ENCODE results near the gene EREG.
A peak's percentile ranks its signal among the peaks of the same experiment; 100 is the strongest.

EREG gene

GRCh38 chr4:74364652-74365491 is at the start of gene EREG:
TSS of gene EREG (plus strand) at chr4:74365145. CDS start at chr4:74365309, 164 bp downstream.
- H3K4me1 Mint-ChIP-seq, result peaks cover 22% of the 10 kb centered on the region
- H3K9me3 Mint-ChIP-seq, result no peaks in the 10 kb centered on the region
- no peak within 1 kb of the TSS for H3K27ac Mint-ChIP-seq
- H3K36me3 Mint-ChIP-seq, result no peaks in the 10 kb centered on the region
- H3K4me3 Mint-ChIP-seq, result peak within 1 kb of the TSS; percentile 75
- peaks cover 40% of the 10 kb centered on the region for H3K27me3 Mint-ChIP-seq

- no peaks in the 10 kb centered on the region for H3K4me1 Mint-ChIP-seq
- no peaks in the 10 kb centered on the region for H3K9me3 Mint-ChIP-seq
- H3K27ac Mint-ChIP-seq, result no peak overlapping the region
- H3K27me3 Mint-ChIP-seq, result no peaks in the 10 kb centered on the region
- no peak overlapping the region for H3K4me3 Mint-ChIP-seq
- no peaks in the 10 kb centered on the region for H3K36me3 Mint-ChIP-seq
Observed at GRCh38 chr4:74315376-74315775, 49.6 kb upstream of the EREG start.

- no peaks in the 10 kb centered on the region for H3K4me1 Mint-ChIP-seq
- H3K9me3 Mint-ChIP-seq, result no peaks in the 10 kb centered on the region
- no peak overlapping the region for H3K27ac Mint-ChIP-seq
- H3K36me3 Mint-ChIP-seq, result no peaks in the 10 kb centered on the region
- H3K4me3 Mint-ChIP-seq, result no peak overlapping the region
- no peaks in the 10 kb centered on the region for H3K27me3 Mint-ChIP-seq
Observed at GRCh38 chr4:74316397-74316796, 48.5 kb upstream of the EREG start.

GRCh38 chr4:74317616-74318246 is 47.2 kb upstream of the EREG start:
- Mint-ChIP-seq H3K36me3 (no peaks in the 10 kb centered on the region), H3K4me1 (no peaks in the 10 kb centered on the region), H3K27me3 (no peaks in the 10 kb centered on the region), H3K27ac (no peak overlapping the region), H3K4me3 (no peak overlapping the region), H3K9me3 (no peaks in the 10 kb centered on the region)

GRCh38 chr4:74318276-74318675 is 46.7 kb upstream of the EREG start:
- H3K27me3 Mint-ChIP-seq, result no peaks in the 10 kb centered on the region
- H3K9me3 Mint-ChIP-seq, result no peaks in the 10 kb centered on the region
- H3K4me3 Mint-ChIP-seq, result no peak overlapping the region
- no peaks in the 10 kb centered on the region for H3K36me3 Mint-ChIP-seq
- H3K4me1 Mint-ChIP-seq, result no peaks in the 10 kb centered on the region
- H3K27ac Mint-ChIP-seq, result no peak overlapping the region

- Mint-ChIP-seq H3K27ac (no peak overlapping the region), H3K36me3 (no peaks in the 10 kb centered on the region), H3K27me3 (peaks cover 4% of the 10 kb centered on the region), H3K4me3 (no peak overlapping the region), H3K4me1 (no peaks in the 10 kb centered on the region), H3K9me3 (no peaks in the 10 kb centered on the region)
Observed at GRCh38 chr4:74319470-74319869, 45.5 kb upstream of the EREG start.

GRCh38 chr4:74320559-74321118 is 44.3 kb upstream of the EREG start:
- Mint-ChIP-seq H3K9me3 (no peaks in the 10 kb centered on the region), H3K4me3 (no peak overlapping the region), H3K27ac (no peak overlapping the region), H3K27me3 (peaks cover 4% of the 10 kb centered on the region), H3K36me3 (no peaks in the 10 kb centered on the region), H3K4me1 (no peaks in the 10 kb centered on the region)

- Mint-ChIP-seq H3K4me3 (no peak overlapping the region), H3K9me3 (no peaks in the 10 kb centered on the region), H3K27ac (no peak overlapping the region), H3K27me3 (peaks cover 4% of the 10 kb centered on the region), H3K4me1 (no peaks in the 10 kb centered on the region), H3K36me3 (no peaks in the 10 kb centered on the region)
Observed at GRCh38 chr4:74322301-74322700, 42.6 kb upstream of the EREG start.

- Mint-ChIP-seq H3K4me1 (no peaks in the 10 kb centered on the region), H3K27me3 (peaks cover 8% of the 10 kb centered on the region), H3K4me3 (no peak overlapping the region), H3K27ac (no peak overlapping the region), H3K36me3 (no peaks in the 10 kb centered on the region), H3K9me3 (no peaks in the 10 kb centered on the region)
Observed at GRCh38 chr4:74323663-74324062, 41.3 kb upstream of the EREG start.

- H3K4me1 Mint-ChIP-seq, result no peaks in the 10 kb centered on the region
- no peak overlapping the region for H3K27ac Mint-ChIP-seq
- H3K9me3 Mint-ChIP-seq, result no peaks in the 10 kb centered on the region
- peaks cover 10% of the 10 kb centered on the region for H3K27me3 Mint-ChIP-seq
- no peaks in the 10 kb centered on the region for H3K36me3 Mint-ChIP-seq
- H3K4me3 Mint-ChIP-seq, result no peak overlapping the region
Observed at GRCh38 chr4:74324262-74324661, 40.7 kb upstream of the EREG start.

- Mint-ChIP-seq H3K4me3 (no peak overlapping the region), H3K36me3 (no peaks in the 10 kb centered on the region), H3K27ac (no peak overlapping the region), H3K4me1 (no peaks in the 10 kb centered on the region), H3K9me3 (no peaks in the 10 kb centered on the region), H3K27me3 (peaks cover 10% of the 10 kb centered on the region)
Observed at GRCh38 chr4:74325886-74326285, 39.1 kb upstream of the EREG start.

- Mint-ChIP-seq H3K27me3 (peaks cover 11% of the 10 kb centered on the region), H3K9me3 (no peaks in the 10 kb centered on the region), H3K4me1 (no peaks in the 10 kb centered on the region), H3K4me3 (no peak overlapping the region), H3K27ac (no peak overlapping the region), H3K36me3 (no peaks in the 10 kb centered on the region)
Observed at GRCh38 chr4:74327762-74328161, 37.2 kb upstream of the EREG start.

GRCh38 chr4:74328501-74328900 is 36.4 kb upstream of the EREG start:
- no peaks in the 10 kb centered on the region for H3K4me1 Mint-ChIP-seq
- H3K36me3 Mint-ChIP-seq, result no peaks in the 10 kb centered on the region
- H3K27me3 Mint-ChIP-seq, result peaks cover 10% of the 10 kb centered on the region
- no peak overlapping the region for H3K4me3 Mint-ChIP-seq
- no peak overlapping the region for H3K27ac Mint-ChIP-seq
- H3K9me3 Mint-ChIP-seq, result no peaks in the 10 kb centered on the region

- Mint-ChIP-seq H3K27me3 (peaks cover 8% of the 10 kb centered on the region), H3K4me1 (no peaks in the 10 kb centered on the region), H3K4me3 (no peak overlapping the region), H3K9me3 (no peaks in the 10 kb centered on the region), H3K27ac (no peak overlapping the region), H3K36me3 (peaks cover under 1% of the 10 kb centered on the region)
Observed at GRCh38 chr4:74329307-74329706, 35.6 kb upstream of the EREG start.

- Mint-ChIP-seq H3K4me3 (no peak overlapping the region), H3K36me3 (peaks cover 1% of the 10 kb centered on the region), H3K27me3 (peaks cover 11% of the 10 kb centered on the region), H3K4me1 (no peaks in the 10 kb centered on the region), H3K27ac (no peak overlapping the region), H3K9me3 (no peaks in the 10 kb centered on the region)
Observed at GRCh38 chr4:74330295-74330750, 34.6 kb upstream of the EREG start.

- no peak overlapping the region for H3K27ac Mint-ChIP-seq
- no peaks in the 10 kb centered on the region for H3K9me3 Mint-ChIP-seq
- H3K4me3 Mint-ChIP-seq, result no peak overlapping the region
- H3K27me3 Mint-ChIP-seq, result peaks cover 11% of the 10 kb centered on the region
- no peaks in the 10 kb centered on the region for H3K4me1 Mint-ChIP-seq
- H3K36me3 Mint-ChIP-seq, result peaks cover 1% of the 10 kb centered on the region
Observed at GRCh38 chr4:74331252-74331651, 33.7 kb upstream of the EREG start.

All from activated naive CD4-positive, alpha-beta T cell treated with anti-CD3 and anti-CD28 coated beads, Interleukin-2, amount 50 U/mL, for 24 hours (primary cell).